ENCODE measurements around the gene PRMT2.

DNA sequence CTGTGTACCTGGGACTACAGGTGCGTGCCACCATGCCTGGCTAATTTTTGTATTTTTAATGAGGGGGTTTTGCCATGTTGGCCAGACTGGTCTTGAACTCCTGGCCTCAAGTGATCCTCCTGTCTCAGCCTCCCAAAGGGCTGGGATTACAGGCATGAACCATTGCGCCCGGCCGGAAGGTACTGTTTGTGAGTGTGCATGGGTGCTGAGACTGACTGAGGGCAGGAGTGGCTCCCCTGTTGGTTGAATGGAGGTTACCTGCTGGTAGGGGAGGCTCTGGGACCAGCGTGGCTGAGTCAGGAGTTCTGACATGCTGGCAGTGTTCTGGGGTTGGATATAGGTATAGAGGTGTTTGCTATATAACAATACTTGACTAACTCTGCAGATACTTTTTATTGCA is 10.4 kb downstream of the PRMT2 start:
- TF ChIP-seq, protein P1, sequence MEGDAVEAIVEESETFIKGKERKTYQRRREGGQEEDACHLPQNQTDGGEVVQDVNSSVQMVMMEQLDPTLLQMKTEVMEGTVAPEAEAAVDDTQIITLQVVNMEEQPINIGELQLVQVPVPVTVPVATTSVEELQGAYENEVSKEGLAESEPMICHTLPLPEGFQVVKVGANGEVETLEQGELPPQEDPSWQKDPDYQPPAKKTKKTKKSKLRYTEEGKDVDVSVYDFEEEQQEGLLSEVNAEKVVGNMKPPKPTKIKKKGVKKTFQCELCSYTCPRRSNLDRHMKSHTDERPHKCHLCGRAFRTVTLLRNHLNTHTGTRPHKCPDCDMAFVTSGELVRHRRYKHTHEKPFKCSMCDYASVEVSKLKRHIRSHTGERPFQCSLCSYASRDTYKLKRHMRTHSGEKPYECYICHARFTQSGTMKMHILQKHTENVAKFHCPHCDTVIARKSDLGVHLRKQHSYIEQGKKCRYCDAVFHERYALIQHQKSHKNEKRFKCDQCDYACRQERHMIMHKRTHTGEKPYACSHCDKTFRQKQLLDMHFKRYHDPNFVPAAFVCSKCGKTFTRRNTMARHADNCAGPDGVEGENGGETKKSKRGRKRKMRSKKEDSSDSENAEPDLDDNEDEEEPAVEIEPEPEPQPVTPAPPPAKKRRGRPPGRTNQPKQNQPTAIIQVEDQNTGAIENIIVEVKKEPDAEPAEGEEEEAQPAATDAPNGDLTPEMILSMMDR (IDR thresholded peaks at IDR 0.05) = no peak
- TF ChIP-seq POLR2A (IDR thresholded peaks at IDR 0.05) = no peak
- TF ChIP-seq POLR2AphosphoS5 (IDR thresholded peaks at IDR 0.05) = no peak

Data from prostate gland (tissue), 2 donors.